M059J (cell line): Measurements from ENCODE around the gene EPB41L5. TPM values are rescaled to one million over a fixed set of nuclear protein-coding genes. Genes with fewer than 3 reads are reported as not detected.
"Not testable (repeated sequence)": the region's sequence is repeated elsewhere in the genome, so short reads cannot be mapped to it uniquely, and the experiment has no call there.

Experiments used
- DNase-seq: peaks from one replicate; pipeline ENCODE4 v3.0.0-alpha.2; 2012; ENCODE audit warnings: low read depth
- total RNA-seq: library from RNA; depleted of rRNA; stranded (reverse); fragments of >200 nt; shearing (Covaris generic); gene quantifications from 2 replicates; pipeline ENCODE4 v1.2.3, GENCODE V29; 2014

Gene EPB41L5
- total RNA-seq, 1 experiment from 2014 or later = 5.8 TPM

- DNase-seq = no peak
Observed at GRCh38 chr2:120029672-120030640, 17.1 kb downstream of the EPB41L5 start.

GRCh38 chr2:120032297-120032696 lies 19.4 kb downstream of the EPB41L5 start:
- DNase-seq = no peak

GRCh38 chr2:120034027-120034426 lies 21.1 kb downstream of the EPB41L5 start:
- DNase-seq = no peak

GRCh38 chr2:120034621-120035020 lies 21.7 kb downstream of the EPB41L5 start:
- DNase-seq = no peak

- DNase-seq = no peak
Observed at GRCh38 chr2:120036145-120036544, 23.3 kb downstream of the EPB41L5 start.

GRCh38 chr2:120037995-120038541 lies 25.2 kb downstream of the EPB41L5 start:
- peak; percentile 33 for DNase-seq

GRCh38 chr2:120042359-120042758 lies 29.5 kb downstream of the EPB41L5 start:
- DNase-seq = no peak

- no peak for DNase-seq
Observed at GRCh38 chr2:120044336-120044735, 31.5 kb downstream of the EPB41L5 start.

GRCh38 chr2:120045775-120046174 lies 32.9 kb downstream of the EPB41L5 start:
- not testable (repeated sequence) for DNase-seq

- not testable (repeated sequence) for DNase-seq
Observed at GRCh38 chr2:120046252-120046651, 33.4 kb downstream of the EPB41L5 start.

- DNase-seq = peak; percentile 10
Observed at GRCh38 chr2:120052597-120052996, 39.7 kb downstream of the EPB41L5 start.

- DNase-seq = peak; percentile 71
Observed at GRCh38 chr2:120053891-120054290, 41.0 kb downstream of the EPB41L5 start.

GRCh38 chr2:120059483-120059882 lies 46.6 kb downstream of the EPB41L5 start:
- DNase-seq = no peak

- DNase-seq = no peak
Observed at GRCh38 chr2:120060088-120060623, 47.3 kb downstream of the EPB41L5 start.

GRCh38 chr2:120064664-120065063 lies 51.8 kb downstream of the EPB41L5 start:
- DNase-seq = no peak

- peak; percentile 22 for DNase-seq
Observed at GRCh38 chr2:120066800-120067547, 54.1 kb downstream of the EPB41L5 start.

- DNase-seq = not testable (repeated sequence)
Observed at GRCh38 chr2:120068040-120068658, 55.3 kb downstream of the EPB41L5 start.

GRCh38 chr2:120075545-120075944 lies 62.7 kb downstream of the EPB41L5 start:
- no peak for DNase-seq

GRCh38 chr2:120077896-120078295 lies 65.0 kb downstream of the EPB41L5 start:
- no peak for DNase-seq

GRCh38 chr2:120079647-120080046 lies 66.8 kb downstream of the EPB41L5 start:
- no peak for DNase-seq

GRCh38 chr2:120091436-120091835 lies 78.6 kb downstream of the EPB41L5 start:
- DNase-seq = no peak

- DNase-seq = no peak
Observed at GRCh38 chr2:120094795-120095194, 81.9 kb downstream of the EPB41L5 start.
